Measurements from ENCODE around the gene RRAS.
A peak's percentile ranks its signal among the peaks of the same experiment; 100 is the strongest.

The RRAS gene

DNA sequence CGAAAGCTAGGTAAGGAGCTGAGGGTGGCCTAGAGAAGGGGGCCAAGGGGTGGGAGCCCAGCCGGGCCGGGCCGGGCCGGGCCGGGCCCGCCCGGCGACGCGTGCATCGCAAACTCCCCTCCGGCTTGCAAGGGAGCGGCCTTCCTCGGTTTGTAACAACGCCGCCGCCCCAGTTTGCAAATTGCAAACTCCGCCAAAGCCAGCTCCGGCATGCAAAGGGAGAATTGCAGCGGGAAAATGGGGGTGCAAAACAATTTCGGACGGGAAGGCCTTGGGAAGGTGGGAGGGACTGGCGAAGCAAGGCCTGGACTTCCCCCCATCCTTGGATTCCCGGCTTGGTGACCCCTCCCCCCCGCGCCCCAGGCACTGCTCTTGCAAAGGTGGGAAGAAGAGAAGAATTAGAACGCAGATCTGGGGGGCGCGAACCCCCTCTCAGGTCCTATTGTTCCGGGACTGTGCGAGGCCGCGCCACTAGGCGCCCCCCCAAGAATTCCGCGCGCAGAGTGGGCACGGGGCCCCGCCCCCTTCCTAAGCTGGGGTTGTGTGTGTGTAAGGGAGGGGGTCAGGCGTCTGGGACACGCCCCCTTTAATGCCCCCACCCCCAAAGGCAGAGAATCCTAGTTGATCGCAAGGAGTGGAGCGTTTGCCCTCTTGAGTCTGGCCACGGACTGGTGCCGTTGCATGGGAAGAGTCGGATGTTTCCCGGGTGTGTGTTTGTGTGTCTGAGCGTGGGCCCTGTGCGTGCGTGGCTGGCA, 48.0 kb downstream of the RRAS start:
- peaks cover 10% of the 10 kb centered on the region; the same call in 1 of the 2 replicates for H3K4me1 ChIP-seq (ENCODE audit: control insufficient read depth, insufficient read depth, low read length)
- no peaks in the 10 kb centered on the region for H3K9me3 ChIP-seq (ENCODE audit: control insufficient read depth, insufficient read depth, low read depth, low read length)
- H3K4me3 ChIP-seq (ENCODE audit: low read depth, low read length), result peak overlapping the region; percentile 77
- peak overlapping the region; percentile 82 for H3K9ac ChIP-seq (ENCODE audit: low read length)
- no peaks in the 10 kb centered on the region for H3K27me3 ChIP-seq (ENCODE audit: control insufficient read depth, insufficient read depth, low read length)
- H3K36me3 ChIP-seq (ENCODE audit: control insufficient read depth, insufficient read depth, low read length), result peaks cover 27% of the 10 kb centered on the region
- H3K27ac ChIP-seq (ENCODE audit: low read depth, low read length), result peak overlapping the region; percentile 84; the same call in 1 of the 2 replicates

- Histone ChIP-seq H3K9ac (ENCODE audit: low read length) (peak within 1 kb of the TSS; percentile 85), H3K4me1 (ENCODE audit: control insufficient read depth, insufficient read depth, low read length) (peaks cover 10% of the 10 kb centered on the region; the same call in 1 of the 2 replicates), H3K27ac (ENCODE audit: low read depth, low read length) (peak within 1 kb of the TSS; percentile 84; the same call in 1 of the 2 replicates), H3K4me3 (ENCODE audit: low read depth, low read length) (peak within 1 kb of the TSS; percentile 77), H3K36me3 (ENCODE audit: control insufficient read depth, insufficient read depth, low read length) (peaks cover 20% of the 10 kb centered on the region), H3K9me3 (ENCODE audit: control insufficient read depth, insufficient read depth, low read depth, low read length) (no peaks in the 10 kb centered on the region), H3K27me3 (ENCODE audit: control insufficient read depth, insufficient read depth, low read length) (no peaks in the 10 kb centered on the region)
These were observed 48.8 kb downstream of the RRAS start, which contains the start of gene PRR12 for GRCh38 chr19:49590971-49591730. TSS of gene PRR12 (plus strand) at chr19:49591182. CDS start at chr19:49591655, 473 bp downstream.

GRCh38 chr19:49590071-49590970, 49.6 kb downstream of the RRAS start:
- peaks cover 11% of the 10 kb centered on the region; the same call in 1 of the 2 replicates for H3K4me1 ChIP-seq (ENCODE audit: control insufficient read depth, insufficient read depth, low read length)
- peak overlapping the region; percentile 73 for H3K4me3 ChIP-seq (ENCODE audit: low read depth, low read length)
- peak overlapping the region; percentile 78; the same call in 1 of the 2 replicates for H3K27ac ChIP-seq (ENCODE audit: low read depth, low read length)
- peak overlapping the region; percentile 85 for H3K9ac ChIP-seq (ENCODE audit: low read length)
- no peaks in the 10 kb centered on the region for H3K27me3 ChIP-seq (ENCODE audit: control insufficient read depth, insufficient read depth, low read length)
- H3K36me3 ChIP-seq (ENCODE audit: control insufficient read depth, insufficient read depth, low read length), result peaks cover 14% of the 10 kb centered on the region
- H3K9me3 ChIP-seq (ENCODE audit: control insufficient read depth, insufficient read depth, low read depth, low read length), result no peaks in the 10 kb centered on the region

- H3K9ac ChIP-seq (ENCODE audit: low read length), result no peak overlapping the region
- no peak overlapping the region for H3K27ac ChIP-seq (ENCODE audit: low read depth, low read length)
- H3K9me3 ChIP-seq (ENCODE audit: control insufficient read depth, insufficient read depth, low read depth, low read length), result no peaks in the 10 kb centered on the region
- H3K27me3 ChIP-seq (ENCODE audit: control insufficient read depth, insufficient read depth, low read length), result no peaks in the 10 kb centered on the region
- H3K4me1 ChIP-seq (ENCODE audit: control insufficient read depth, insufficient read depth, low read length), result peaks cover 18% of the 10 kb centered on the region; the same call in 1 of the 2 replicates
- H3K4me3 ChIP-seq (ENCODE audit: low read depth, low read length), result peak overlapping the region; percentile 41; the same call in 1 of the 2 replicates
- peaks cover 10% of the 10 kb centered on the region for H3K36me3 ChIP-seq (ENCODE audit: control insufficient read depth, insufficient read depth, low read length)
These were observed 50.4 kb downstream of the RRAS start for GRCh38 chr19:49589502-49589905.

DNA sequence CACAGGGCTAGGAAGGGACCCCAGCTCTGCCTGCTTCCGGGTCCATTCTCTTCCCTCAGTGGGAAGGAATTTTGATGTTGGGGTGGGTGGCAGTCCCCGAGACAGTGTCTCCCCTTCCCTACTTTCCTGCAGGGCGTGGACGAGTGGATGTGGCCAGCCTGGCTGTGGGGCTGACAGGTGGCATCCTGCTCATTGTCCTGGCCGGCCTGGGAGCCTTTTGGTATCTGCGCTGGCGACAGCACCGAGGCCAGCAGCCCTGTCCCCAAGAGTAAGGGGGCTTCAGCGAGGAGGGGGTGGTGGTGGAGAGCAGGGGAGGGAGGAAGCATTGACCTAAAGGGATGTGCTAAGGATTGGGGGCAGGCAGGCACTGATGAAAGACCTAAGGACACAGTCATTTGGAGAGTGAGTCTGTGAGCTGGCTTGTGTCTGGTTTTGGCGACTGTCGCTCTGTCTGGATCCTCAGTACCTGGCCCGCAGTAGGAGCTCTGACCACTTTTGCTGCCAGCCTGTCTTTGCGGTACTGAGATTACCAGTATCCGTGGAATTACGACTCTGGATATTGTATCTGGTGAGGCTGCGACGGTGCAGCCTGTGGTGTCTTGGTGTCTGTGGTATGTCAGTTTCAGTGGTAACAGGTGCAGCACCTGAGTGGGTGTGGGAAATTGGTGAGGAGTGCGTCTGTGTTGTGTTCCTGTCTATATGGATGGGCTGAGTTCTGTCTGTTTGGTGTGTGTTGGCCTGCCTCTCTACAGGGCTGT, 51.4 kb downstream of the RRAS start:
- Histone ChIP-seq H3K4me3 (ENCODE audit: low read depth, low read length) (no peak overlapping the region), H3K9ac (ENCODE audit: low read length) (no peak overlapping the region), H3K9me3 (ENCODE audit: control insufficient read depth, insufficient read depth, low read depth, low read length) (no peaks in the 10 kb centered on the region), H3K36me3 (ENCODE audit: control insufficient read depth, insufficient read depth, low read length) (no peaks in the 10 kb centered on the region), H3K4me1 (ENCODE audit: control insufficient read depth, insufficient read depth, low read length) (peaks cover 13% of the 10 kb centered on the region; the same call in 1 of the 2 replicates), H3K27ac (ENCODE audit: low read depth, low read length) (no peak overlapping the region), H3K27me3 (ENCODE audit: control insufficient read depth, insufficient read depth, low read length) (no peaks in the 10 kb centered on the region)

DNA sequence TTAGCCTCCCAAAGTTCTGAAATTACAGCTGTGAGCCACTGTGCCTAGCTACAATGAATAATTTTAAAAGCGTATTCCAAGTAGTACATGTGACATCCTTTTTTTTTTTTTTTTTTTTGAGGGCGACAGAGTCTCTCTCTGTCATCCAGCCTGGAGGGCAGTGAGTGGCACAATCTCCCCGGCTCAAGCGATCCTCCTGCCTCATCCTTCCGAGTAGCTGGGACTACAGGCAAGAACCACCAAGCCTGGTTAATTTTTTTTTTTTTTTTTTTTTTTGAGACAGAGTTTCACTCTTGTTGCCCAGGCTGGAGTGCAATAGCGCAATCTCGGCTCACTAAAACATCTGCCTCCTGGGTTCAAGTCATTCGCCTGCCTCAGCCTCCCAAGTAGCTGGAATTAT, 52.7 kb downstream of the RRAS start:
- H3K27me3 ChIP-seq (ENCODE audit: control insufficient read depth, insufficient read depth, low read length), result no peaks in the 10 kb centered on the region
- H3K27ac ChIP-seq (ENCODE audit: low read depth, low read length), result no peak overlapping the region
- no peak overlapping the region for H3K9ac ChIP-seq (ENCODE audit: low read length)
- H3K4me1 ChIP-seq (ENCODE audit: control insufficient read depth, insufficient read depth, low read length), result peaks cover 12% of the 10 kb centered on the region; the same call in 1 of the 2 replicates
- no peaks in the 10 kb centered on the region for H3K9me3 ChIP-seq (ENCODE audit: control insufficient read depth, insufficient read depth, low read depth, low read length)
- no peak overlapping the region for H3K4me3 ChIP-seq (ENCODE audit: low read depth, low read length)
- H3K36me3 ChIP-seq (ENCODE audit: control insufficient read depth, insufficient read depth, low read length), result no peaks in the 10 kb centered on the region

Data from HUES6 (cell line).